ENCODE measurements around the gene SH3D21. TPM values are rescaled to one million over a fixed set of nuclear protein-coding genes. Genes with fewer than 3 reads are reported as not detected.

Gene SH3D21
- total RNA-seq = 0.65 and 0.77 TPM in 2 replicates

GRCh38 chr1:36306210-36306901 lies at the start of gene SH3D21:
Gene SH3D21, plus strand, starts transcription at chr1:36306368. Its CDS starts 53 bp downstream, at chr1:36306421.

GRCh38 chr1:36323636-36324352 lies 17.6 kb downstream of the SH3D21 start, which contains the start of gene EVA1B:
Gene EVA1B, minus strand, starts transcription at chr1:36323645. Its CDS starts 608 bp downstream, at chr1:36323037.

Other genes with a start within 250 kb of the SH3D21 start
- gene TEKT2, start 222.3 kb upstream of the SH3D21 start, total RNA-seq = 0.33 and 0.34 TPM in 2 replicates
- 25.1 and 33.5 TPM in 2 replicates for gene ADPRS, start 217.5 kb upstream of the SH3D21 start, total RNA-seq
- 0.86 and 1.1 TPM in 2 replicates for gene COL8A2, start 181.1 kb upstream of the SH3D21 start, total RNA-seq
- 66.6 and 85.8 TPM in 2 replicates for gene TRAPPC3, start 156.9 kb upstream of the SH3D21 start, total RNA-seq
- 38.0 and 38.4 TPM in 2 replicates for gene MAP7D1, start 150.2 kb upstream of the SH3D21 start, total RNA-seq
- 124 and 137 TPM in 2 replicates for gene THRAP3, start 81.9 kb upstream of the SH3D21 start, total RNA-seq
- gene EVA1B, start 17.3 kb downstream of the SH3D21 start, total RNA-seq = 89.6 and 91.5 TPM in 2 replicates
- gene STK40, start 79.6 kb downstream of the SH3D21 start, total RNA-seq = 19.4 and 19.8 TPM in 2 replicates
- gene LSM10, start 91.5 kb downstream of the SH3D21 start, total RNA-seq = 6.9 and 7.6 TPM in 2 replicates
- gene OSCP1, start 144.1 kb downstream of the SH3D21 start, total RNA-seq = 3.6 and 5.0 TPM in 2 replicates
- 64.4 and 65.7 TPM in 2 replicates for gene MRPS15, start 158.0 kb downstream of the SH3D21 start, total RNA-seq
- not detected in 2 replicates for gene CSF3R, start 176.5 kb downstream of the SH3D21 start, total RNA-seq